Suppressor macrophage treated with lipopolysaccharide for 4 hours (primary cell): ENCODE data around the gene B4GALT6.

Experiments
- DNase-seq: peaks from one replicate; pipeline ENCODE4 v3.0.0-alpha.2; 2020

Gene B4GALT6

GRCh38 chr18:31630549-31630948 is 53.8 kb downstream of the B4GALT6 start:
- DNase-seq: no peak

- DNase-seq: no peak
Observed at GRCh38 chr18:31626409-31626808, 58.0 kb downstream of the B4GALT6 start.

- no peak for DNase-seq
Observed at GRCh38 chr18:31624892-31625640, 59.3 kb downstream of the B4GALT6 start.

- no peak for DNase-seq
Observed at GRCh38 chr18:31619291-31619690, 65.1 kb downstream of the B4GALT6 start.

- no peak for DNase-seq
Observed at GRCh38 chr18:31618801-31619200, 65.6 kb downstream of the B4GALT6 start.

- no peak for DNase-seq
Observed at GRCh38 chr18:31617031-31617717, 67.2 kb downstream of the B4GALT6 start.

GRCh38 chr18:31616586-31616985 is 67.8 kb downstream of the B4GALT6 start:
- no peak for DNase-seq

GRCh38 chr18:31614044-31614443 is 70.3 kb downstream of the B4GALT6 start:
- DNase-seq: no peak

GRCh38 chr18:31612124-31612523 is 72.3 kb downstream of the B4GALT6 start:
- DNase-seq: no peak

GRCh38 chr18:31611511-31611910 is 72.9 kb downstream of the B4GALT6 start:
- no peak for DNase-seq

- no peak for DNase-seq
Observed at GRCh38 chr18:31610286-31611205, 73.8 kb downstream of the B4GALT6 start.

GRCh38 chr18:31609886-31610285 is 74.5 kb downstream of the B4GALT6 start:
- no peak for DNase-seq

- no peak for DNase-seq
Observed at GRCh38 chr18:31607384-31607783, 77.0 kb downstream of the B4GALT6 start.

GRCh38 chr18:31606265-31606664 is 78.1 kb downstream of the B4GALT6 start:
- no peak for DNase-seq

GRCh38 chr18:31603315-31603714 is 81.1 kb downstream of the B4GALT6 start:
- peak; percentile 45 for DNase-seq

GRCh38 chr18:31598021-31598805 is 86.2 kb downstream of the B4GALT6 start:
- DNase-seq: no peak

GRCh38 chr18:31596081-31596872 is 88.1 kb downstream of the B4GALT6 start:
- DNase-seq: peak; percentile 3

GRCh38 chr18:31595121-31595771 is 89.1 kb downstream of the B4GALT6 start:
- DNase-seq: no peak

- no peak for DNase-seq
Observed at GRCh38 chr18:31592506-31593157, 91.7 kb downstream of the B4GALT6 start.

GRCh38 chr18:31591628-31592027 is 92.8 kb downstream of the B4GALT6 start, which contains the start of gene TTR:
TTR (plus strand) TSS chr18:31591877; CDS start chr18:31591903, 26 bp downstream.
- no peak for DNase-seq
